GM12864 (cell line): Measurements from ENCODE around the gene SEMA5A.

Experiments used
- DNase-seq: peaks from one replicate; pipeline ENCODE4 v3.0.0-alpha.2; 2011; ENCODE audit warnings: low read depth
- H3K4me3 ChIP-seq: 2 replicates; pipeline ENCODE4 v1.5.1; 2011; ENCODE audit warnings: mild to moderate bottlenecking, low read depth, low read length, control low read depth
- TF ChIP-seq, protein P1 (sequence below): IDR thresholded peaks from 2 replicates; pipeline ENCODE4 v1.5.1; 2011; ENCODE audit warnings: low read depth, mild to moderate bottlenecking, moderate library complexity, low read length, control low read depth, inconsistent platforms; ENCODE audit errors: missing control alignments

The SEMA5A gene

DNA sequence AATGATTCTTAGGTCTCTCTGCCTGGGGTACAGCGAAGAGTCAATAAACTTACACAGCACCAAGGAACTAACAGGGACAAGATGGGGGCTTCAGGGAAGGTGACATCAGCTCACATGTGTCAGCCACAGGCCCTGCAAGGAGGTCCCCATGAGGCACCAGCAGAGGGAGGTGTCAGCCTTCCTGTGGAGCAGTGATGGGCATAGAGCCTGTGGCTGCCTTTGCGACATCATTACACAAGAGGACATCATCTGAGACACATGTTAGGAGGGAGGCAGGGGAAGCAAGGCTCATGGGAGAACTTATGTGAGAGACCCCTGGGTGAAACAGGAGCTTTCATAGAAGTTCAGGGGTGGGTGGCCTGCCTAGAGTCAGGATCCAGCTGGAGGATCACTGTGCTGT, 389.6 kb downstream of the SEMA5A start:
- TF ChIP-seq, protein P1, sequence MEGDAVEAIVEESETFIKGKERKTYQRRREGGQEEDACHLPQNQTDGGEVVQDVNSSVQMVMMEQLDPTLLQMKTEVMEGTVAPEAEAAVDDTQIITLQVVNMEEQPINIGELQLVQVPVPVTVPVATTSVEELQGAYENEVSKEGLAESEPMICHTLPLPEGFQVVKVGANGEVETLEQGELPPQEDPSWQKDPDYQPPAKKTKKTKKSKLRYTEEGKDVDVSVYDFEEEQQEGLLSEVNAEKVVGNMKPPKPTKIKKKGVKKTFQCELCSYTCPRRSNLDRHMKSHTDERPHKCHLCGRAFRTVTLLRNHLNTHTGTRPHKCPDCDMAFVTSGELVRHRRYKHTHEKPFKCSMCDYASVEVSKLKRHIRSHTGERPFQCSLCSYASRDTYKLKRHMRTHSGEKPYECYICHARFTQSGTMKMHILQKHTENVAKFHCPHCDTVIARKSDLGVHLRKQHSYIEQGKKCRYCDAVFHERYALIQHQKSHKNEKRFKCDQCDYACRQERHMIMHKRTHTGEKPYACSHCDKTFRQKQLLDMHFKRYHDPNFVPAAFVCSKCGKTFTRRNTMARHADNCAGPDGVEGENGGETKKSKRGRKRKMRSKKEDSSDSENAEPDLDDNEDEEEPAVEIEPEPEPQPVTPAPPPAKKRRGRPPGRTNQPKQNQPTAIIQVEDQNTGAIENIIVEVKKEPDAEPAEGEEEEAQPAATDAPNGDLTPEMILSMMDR, result peak; percentile 56
- DNase-seq, result peak; percentile 5

DNA sequence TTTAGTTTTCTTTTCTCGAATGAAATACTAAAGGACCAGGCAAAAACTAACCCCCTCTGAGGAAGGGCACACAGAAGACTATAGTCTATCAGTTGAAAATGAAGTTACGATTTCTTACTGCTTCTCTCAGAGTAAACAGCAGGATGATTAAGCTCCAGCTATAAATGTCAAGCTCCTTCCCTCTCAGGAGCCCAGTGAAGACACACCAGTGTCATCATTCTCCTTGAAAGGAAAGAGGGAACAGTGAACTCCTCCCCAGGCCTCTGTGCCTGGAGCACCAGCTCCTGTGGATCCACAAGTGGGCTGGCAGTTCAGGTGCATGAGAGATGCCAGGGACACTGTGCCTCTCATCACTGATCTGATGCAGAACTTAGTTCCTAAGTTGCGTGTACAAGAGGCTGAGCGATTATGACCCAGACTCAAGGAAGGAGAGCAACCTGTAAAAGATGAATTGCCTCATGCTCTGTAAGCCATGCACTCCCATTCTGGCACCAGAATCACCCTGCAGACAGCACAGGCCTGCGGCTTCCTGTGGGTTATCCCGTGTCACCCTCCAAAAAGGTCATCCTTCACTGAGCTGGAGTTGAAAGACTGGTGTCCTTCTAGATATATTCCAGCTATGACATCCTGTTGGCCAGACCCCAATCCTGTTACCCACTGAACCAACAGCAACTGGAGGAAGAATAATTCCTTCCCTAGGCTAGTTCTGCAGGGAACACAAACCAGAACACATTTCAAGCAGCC, 394.0 kb downstream of the SEMA5A start:
- TF ChIP-seq, protein P1, result no peak
- no peak for DNase-seq
- H3K4me3 ChIP-seq, result no peak overlapping the region

More for the DNA sequence above, 389.6 kb downstream of the SEMA5A start:
- H3K4me3 ChIP-seq, result no peak overlapping the region

GRCh38 chr5:9149988-9150387, 395.9 kb downstream of the SEMA5A start:
- TF ChIP-seq, protein P1, result no peak
- H3K4me3 ChIP-seq, result no peak overlapping the region
- no peak for DNase-seq

DNA sequence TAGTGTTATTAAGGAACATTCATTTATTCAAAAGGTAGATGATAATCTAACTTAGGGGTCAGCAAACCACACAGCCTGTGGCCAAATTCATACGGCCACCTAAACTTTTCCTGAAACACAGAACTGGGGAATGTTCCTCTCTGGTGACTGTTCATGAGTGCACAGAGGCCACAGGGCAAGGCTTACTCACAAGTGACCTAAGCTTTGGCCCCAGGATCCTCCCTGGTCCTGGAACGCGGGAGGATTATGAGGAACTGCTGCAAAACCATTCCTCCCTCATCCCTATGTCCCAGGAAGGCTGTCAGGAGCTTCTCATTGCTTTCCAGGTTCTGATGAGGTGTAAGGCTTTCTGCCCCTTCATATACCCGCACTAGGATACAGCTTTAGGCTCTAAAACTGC, 397.6 kb downstream of the SEMA5A start:
- no peak for DNase-seq
- TF ChIP-seq, protein P1, result no peak
- no peak overlapping the region for H3K4me3 ChIP-seq

DNA sequence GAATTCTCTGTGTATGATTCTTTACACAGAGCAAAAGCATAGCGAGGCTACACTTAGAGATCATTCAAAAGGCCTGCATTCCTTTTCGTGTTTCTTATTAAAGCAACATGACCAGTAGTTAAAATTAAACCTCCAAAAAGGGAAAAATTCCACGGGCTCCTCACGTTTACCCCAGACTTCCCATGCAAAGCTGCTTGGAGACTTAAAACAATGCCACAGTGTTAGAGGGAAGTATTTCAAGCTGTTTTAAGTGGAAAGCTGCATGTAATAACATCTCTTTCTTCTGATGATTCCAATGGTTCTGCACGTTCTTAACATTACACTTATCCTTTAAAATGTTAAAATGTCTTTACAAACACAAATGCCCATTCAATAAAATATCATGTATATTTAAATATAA, 405.2 kb downstream of the SEMA5A start:
- DNase-seq, result no peak
- H3K4me3 ChIP-seq, result no peak overlapping the region
- TF ChIP-seq, protein P1, result no peak

DNA sequence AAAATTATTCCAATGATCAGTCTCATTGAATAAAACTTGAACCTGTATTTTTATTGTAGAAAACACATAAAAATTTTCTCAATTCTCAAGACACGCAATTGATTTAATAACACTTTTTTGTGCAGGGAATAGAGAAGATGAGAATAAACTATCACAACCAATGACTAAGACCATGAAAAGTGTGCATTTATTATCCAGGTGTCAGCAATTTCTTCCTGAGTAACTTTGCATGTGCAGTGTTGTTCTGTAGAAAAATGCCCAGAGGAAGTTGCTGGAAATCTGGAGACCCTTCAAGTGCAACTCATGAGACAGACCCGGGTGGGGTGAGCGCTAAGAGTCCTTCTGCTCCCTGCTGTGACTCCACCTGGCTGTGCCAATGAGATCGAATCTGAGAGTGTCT, 405.7 kb downstream of the SEMA5A start:
- TF ChIP-seq, protein P1, result no peak
- no peak overlapping the region for H3K4me3 ChIP-seq

GRCh38 chr5:9139344-9139743, 406.5 kb downstream of the SEMA5A start:
- TF ChIP-seq, protein P1, result no peak
- H3K4me3 ChIP-seq, result no peak overlapping the region
- DNase-seq, result no peak

More for the DNA sequence above, 405.7 kb downstream of the SEMA5A start:
- no peak for DNase-seq
